ENCODE data around the gene ZNF772.

Gene ZNF772

DNA sequence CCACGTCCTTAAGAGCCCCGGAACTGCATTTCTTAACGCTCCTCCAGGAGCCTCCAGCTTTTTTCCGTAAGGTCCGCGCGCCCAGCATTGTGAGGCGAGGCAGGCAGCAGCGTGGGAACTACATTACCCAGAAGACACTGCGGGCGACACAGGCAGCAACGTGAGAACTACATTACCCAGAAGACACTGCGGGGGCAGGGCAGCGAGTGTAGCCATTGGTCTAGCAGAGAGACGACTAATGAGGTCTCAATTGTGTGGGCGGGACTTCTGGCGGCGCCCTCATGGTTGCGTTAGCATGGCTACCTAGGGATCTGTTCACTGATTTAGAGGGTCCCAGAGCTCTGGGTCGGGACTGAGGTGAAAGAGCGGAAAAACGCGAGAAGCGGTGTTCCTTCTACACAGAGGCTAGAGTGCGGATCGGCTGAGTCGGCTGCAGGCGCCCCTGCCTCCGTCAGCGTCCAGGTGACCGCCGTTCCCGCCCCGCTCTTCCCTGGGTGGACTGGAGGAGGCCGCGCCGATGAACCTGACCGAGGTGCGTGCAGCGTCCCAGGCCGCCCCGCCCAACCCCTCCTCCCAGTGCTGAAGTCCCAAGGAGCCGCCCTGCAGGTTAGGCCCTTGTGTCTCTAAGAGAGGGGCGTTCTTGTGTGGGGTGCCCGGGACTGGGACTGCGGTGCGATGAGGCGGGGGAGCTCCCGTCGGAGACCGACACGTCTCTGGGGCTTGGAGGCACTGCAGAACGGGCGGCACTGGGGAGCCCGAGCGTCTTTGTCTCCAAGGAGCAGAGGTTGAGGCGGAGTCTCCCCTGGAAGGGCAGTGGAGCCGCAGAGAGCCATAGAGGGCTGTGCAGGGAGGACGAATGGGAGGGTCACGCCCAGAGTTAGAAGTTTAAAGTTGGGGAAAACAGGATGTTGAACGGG is 42.0 kb downstream of the ZNF772 start, which contains the start of gene ZNF749:
Gene ZNF749 (plus strand): TSS at position 264 of the 917 bp plus-strand sequence. CDS start 254 bp downstream, at position 518.
- Histone ChIP-seq H3K27me3 (replicated peaks) (no peaks in the 10 kb centered on the region), H3K4me3 (ENCODE audit: low read depth, low read length) (peak within 1 kb of the TSS; percentile 83), H3K36me3 (replicated peaks) (peaks cover 2% of the 10 kb centered on the region), H3K27ac (peak within 1 kb of the TSS; percentile 51)
- in situ Hi-C loops (cut with HindIII; ENCODE audit: low pct_ligation_motif_present, low sequenced_read_pairs) = no loop called here
- TF ChIP-seq, protein P1, sequence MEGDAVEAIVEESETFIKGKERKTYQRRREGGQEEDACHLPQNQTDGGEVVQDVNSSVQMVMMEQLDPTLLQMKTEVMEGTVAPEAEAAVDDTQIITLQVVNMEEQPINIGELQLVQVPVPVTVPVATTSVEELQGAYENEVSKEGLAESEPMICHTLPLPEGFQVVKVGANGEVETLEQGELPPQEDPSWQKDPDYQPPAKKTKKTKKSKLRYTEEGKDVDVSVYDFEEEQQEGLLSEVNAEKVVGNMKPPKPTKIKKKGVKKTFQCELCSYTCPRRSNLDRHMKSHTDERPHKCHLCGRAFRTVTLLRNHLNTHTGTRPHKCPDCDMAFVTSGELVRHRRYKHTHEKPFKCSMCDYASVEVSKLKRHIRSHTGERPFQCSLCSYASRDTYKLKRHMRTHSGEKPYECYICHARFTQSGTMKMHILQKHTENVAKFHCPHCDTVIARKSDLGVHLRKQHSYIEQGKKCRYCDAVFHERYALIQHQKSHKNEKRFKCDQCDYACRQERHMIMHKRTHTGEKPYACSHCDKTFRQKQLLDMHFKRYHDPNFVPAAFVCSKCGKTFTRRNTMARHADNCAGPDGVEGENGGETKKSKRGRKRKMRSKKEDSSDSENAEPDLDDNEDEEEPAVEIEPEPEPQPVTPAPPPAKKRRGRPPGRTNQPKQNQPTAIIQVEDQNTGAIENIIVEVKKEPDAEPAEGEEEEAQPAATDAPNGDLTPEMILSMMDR (IDR thresholded peaks at IDR 0.05; ENCODE audit: low read depth, low read length, missing control alignments) = no peak
- DNase-seq = peak; percentile 100

DNA sequence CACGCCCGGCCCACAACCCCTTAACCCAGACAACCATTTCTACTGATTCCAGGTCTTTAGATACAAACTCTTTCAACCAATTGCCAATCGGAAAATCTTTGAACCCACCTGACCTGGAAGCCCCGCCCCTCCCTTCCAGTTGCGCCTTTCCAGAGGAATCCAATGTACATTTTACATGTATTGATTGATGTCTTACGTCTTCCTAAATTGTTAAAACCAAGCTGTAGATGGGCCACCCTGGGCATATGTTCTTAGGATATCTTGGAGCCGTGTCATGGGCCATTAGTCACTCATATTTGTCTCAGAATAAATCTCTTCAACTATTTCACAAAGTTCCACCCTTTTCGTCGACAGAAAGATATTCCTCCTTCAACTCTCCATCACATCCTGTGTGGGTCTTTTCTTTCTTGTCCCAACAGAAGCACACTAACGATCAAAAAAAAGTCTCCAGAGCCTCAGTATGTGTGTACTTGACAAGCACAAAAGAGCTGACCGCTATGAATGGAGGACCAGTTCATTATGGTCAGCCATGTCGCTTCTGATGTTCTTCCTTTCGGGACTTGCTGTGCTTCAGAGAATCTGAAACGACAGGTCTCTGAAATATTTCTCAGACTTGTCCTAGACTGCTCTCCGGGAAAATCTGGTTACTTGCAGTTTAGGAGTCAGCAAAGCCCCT is 42.8 kb downstream of the ZNF772 start:
- Histone ChIP-seq H3K4me3 (ENCODE audit: low read depth, low read length) (peak overlapping the region; percentile 83), H3K27me3 (replicated peaks) (no peaks in the 10 kb centered on the region), H3K36me3 (replicated peaks) (peaks cover 2% of the 10 kb centered on the region), H3K27ac (peak overlapping the region; percentile 51)
- DNase-seq = no peak
- TF ChIP-seq, protein P1 (IDR thresholded peaks at IDR 0.05; ENCODE audit: low read depth, low read length, missing control alignments) = no peak
- in situ Hi-C loops (cut with HindIII; ENCODE audit: low pct_ligation_motif_present, low sequenced_read_pairs) = no loop called here

DNA sequence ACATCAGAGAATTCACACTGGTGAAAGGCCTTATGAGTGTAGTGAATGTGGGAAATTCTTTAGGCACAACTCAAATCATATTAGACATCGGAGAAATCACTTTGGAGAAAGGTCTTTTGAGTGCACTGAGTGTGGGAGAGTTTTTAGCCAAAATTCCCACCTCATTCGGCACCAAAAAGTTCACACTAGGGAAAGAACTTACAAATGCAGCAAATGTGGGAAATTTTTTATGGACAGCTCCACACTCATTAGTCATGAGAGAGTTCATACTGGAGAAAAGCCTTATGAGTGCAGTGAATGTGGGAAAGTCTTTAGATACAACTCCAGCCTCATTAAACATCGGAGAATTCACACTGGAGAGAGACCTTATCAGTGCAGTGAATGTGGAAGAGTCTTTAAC is 56.3 kb downstream of the ZNF772 start:
- H3K4me3 ChIP-seq (ENCODE audit: low read depth, low read length) = no peak overlapping the region
- no peak for DNase-seq
- peaks cover 38% of the 10 kb centered on the region for H3K36me3 ChIP-seq (replicated peaks)
- in situ Hi-C loops (cut with HindIII; ENCODE audit: low pct_ligation_motif_present, low sequenced_read_pairs) = no loop called here
- no peak overlapping the region for H3K27ac ChIP-seq
- TF ChIP-seq, protein P1 (IDR thresholded peaks at IDR 0.05; ENCODE audit: low read depth, low read length, missing control alignments) = no peak
- H3K27me3 ChIP-seq (replicated peaks) = no peaks in the 10 kb centered on the region

DNA sequence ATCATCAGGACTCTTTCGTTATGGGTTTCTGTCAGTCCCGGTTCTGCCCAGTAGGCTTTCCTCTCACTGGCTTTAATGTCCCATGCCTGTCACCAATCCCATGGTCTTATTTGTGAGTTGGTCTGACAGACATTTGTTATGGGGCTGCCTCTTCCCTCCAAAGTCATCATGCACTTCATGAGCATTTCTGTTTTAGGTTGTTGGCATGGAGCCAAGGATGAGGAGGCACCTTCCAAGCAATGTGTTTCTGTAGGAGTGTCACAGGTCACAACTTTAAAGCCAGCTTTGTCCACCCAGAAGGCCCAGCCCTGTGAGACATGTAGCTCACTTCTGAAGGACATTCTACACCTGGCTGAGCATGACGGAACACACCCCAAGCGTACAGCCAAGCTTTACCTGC is 57.9 kb downstream of the ZNF772 start:
- H3K27me3 ChIP-seq (replicated peaks) = no peaks in the 10 kb centered on the region
- no peak overlapping the region for H3K27ac ChIP-seq
- peaks cover 38% of the 10 kb centered on the region for H3K36me3 ChIP-seq (replicated peaks)
- in situ Hi-C loops (cut with HindIII; ENCODE audit: low pct_ligation_motif_present, low sequenced_read_pairs) = no loop called here
- TF ChIP-seq, protein P1 (IDR thresholded peaks at IDR 0.05; ENCODE audit: low read depth, low read length, missing control alignments) = no peak
- no peak overlapping the region for H3K4me3 ChIP-seq (ENCODE audit: low read depth, low read length)
- DNase-seq = no peak

All from brain microvascular endothelial cell (primary cell).